Astrocyte of the spinal cord (primary cell): ENCODE measurements around the gene TBC1D22A.
A peak's percentile ranks its signal among the peaks of the same experiment; 100 is the strongest.
"Not testable (repeated sequence)": the region's sequence is repeated elsewhere in the genome, so short reads cannot be mapped to it uniquely, and the experiment has no call there.

Experiments
- DNase-seq: peaks from one replicate; pipeline ENCODE4 v3.0.0; 2011; ENCODE audit warnings: low read depth, low spot score
- H3K4me3 ChIP-seq: 2 replicates; pipeline ENCODE4 v1.5.1; 2011; ENCODE audit warnings: low read depth, mild to moderate bottlenecking, low read length, moderate library complexity
- in situ Hi-C: cut with HindIII; loops from 2 replicates; pipeline ENCODE4 v1.10.0; 2017; ENCODE audit warnings: low sequenced_read_pairs
- TF ChIP-seq, protein P1 (sequence below): IDR thresholded peaks from 2 replicates; pipeline ENCODE4 v1.5.1; 2012; ENCODE audit warnings: low read depth, mild to moderate bottlenecking, low read length, inconsistent platforms

TBC1D22A gene

DNA sequence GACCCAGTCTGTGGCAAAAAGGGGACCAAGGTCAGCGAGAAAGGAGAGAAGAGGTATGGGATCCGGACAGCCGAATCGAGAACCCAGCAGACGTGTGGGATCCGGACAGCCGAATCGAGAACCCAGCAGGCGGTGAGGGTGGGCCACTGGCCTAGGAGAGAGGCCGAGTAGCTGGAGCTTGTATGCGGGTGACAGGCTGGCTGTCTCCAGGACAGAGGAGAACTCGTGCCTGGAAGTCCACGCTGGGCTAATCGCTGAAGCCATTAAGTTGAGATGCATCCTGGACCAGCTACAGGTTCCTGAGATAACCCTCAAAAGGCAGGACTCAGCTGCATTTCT is 30.4 kb upstream of the TBC1D22A start:
- in situ Hi-C loops, result no loop called here
- TF ChIP-seq, protein P1, sequence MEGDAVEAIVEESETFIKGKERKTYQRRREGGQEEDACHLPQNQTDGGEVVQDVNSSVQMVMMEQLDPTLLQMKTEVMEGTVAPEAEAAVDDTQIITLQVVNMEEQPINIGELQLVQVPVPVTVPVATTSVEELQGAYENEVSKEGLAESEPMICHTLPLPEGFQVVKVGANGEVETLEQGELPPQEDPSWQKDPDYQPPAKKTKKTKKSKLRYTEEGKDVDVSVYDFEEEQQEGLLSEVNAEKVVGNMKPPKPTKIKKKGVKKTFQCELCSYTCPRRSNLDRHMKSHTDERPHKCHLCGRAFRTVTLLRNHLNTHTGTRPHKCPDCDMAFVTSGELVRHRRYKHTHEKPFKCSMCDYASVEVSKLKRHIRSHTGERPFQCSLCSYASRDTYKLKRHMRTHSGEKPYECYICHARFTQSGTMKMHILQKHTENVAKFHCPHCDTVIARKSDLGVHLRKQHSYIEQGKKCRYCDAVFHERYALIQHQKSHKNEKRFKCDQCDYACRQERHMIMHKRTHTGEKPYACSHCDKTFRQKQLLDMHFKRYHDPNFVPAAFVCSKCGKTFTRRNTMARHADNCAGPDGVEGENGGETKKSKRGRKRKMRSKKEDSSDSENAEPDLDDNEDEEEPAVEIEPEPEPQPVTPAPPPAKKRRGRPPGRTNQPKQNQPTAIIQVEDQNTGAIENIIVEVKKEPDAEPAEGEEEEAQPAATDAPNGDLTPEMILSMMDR, result no peak
- H3K4me3 ChIP-seq, result no peak overlapping the region
- no peak for DNase-seq

GRCh38 chr22:46732513-46732912 is 29.9 kb upstream of the TBC1D22A start:
- no peak for DNase-seq
- TF ChIP-seq, protein P1, result no peak
- in situ Hi-C loops, result no loop called here

GRCh38 chr22:46734213-46734722 is 28.2 kb upstream of the TBC1D22A start:
- H3K4me3 ChIP-seq, in situ Hi-C loops, DNase-seq: not testable (repeated sequence)

More at GRCh38 chr22:46732513-46732912, 29.9 kb upstream of the TBC1D22A start:
- no peak overlapping the region for H3K4me3 ChIP-seq

DNA sequence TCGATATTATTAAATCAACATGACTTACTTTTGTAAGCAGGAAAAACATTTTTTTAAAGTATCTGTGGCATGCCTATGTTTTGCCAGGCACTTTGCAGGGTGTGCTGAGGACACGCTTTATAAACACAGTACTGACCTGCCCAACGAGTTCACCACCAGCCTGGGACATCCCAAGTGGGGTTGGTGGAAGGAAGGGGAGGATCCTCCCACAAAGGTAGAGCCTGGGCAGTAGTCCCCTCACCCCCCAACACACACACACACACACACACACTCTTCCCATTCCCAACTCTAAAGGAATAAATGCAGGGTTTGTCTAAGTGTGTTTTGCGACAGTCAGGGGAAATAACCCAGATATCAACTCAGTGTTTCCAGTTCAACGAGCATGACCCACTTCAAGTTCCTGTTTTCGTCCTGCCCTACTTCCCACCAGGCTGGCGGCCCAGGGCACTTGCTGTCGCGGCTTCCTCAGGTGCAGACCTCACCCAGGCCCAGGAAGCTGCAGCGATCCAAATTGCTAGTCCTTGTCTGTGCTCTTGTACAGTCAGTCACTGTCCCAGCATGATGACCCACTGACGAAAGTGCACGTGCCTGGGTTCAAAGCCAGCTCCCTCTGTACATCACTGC is 27.5 kb upstream of the TBC1D22A start:
- no peak for DNase-seq
- TF ChIP-seq, protein P1, result no peak
- H3K4me3 ChIP-seq, result no peak overlapping the region
- in situ Hi-C loops, result no loop called here

- in situ Hi-C loops, result no loop called here
- no peak for DNase-seq
- no peak overlapping the region for H3K4me3 ChIP-seq
These were observed 26.5 kb upstream of the TBC1D22A start for GRCh38 chr22:46735747-46736608.

GRCh38 chr22:46736705-46737104 is 25.7 kb upstream of the TBC1D22A start:
- TF ChIP-seq, protein P1, result no peak
- in situ Hi-C loops, result no loop called here
- H3K4me3 ChIP-seq, result peak overlapping the region; percentile 69
- DNase-seq, result no peak

More at GRCh38 chr22:46735747-46736608, 26.5 kb upstream of the TBC1D22A start:
- TF ChIP-seq, protein P1, result no peak
